H9 (cell line): Measurements from ENCODE around the gene CLMN. TPM values are rescaled to one million over a fixed set of nuclear protein-coding genes. Genes with fewer than 3 reads are reported as not detected.

Experiments used
- DNase-seq: peaks from one replicate; pipeline ENCODE4 v3.0.0-alpha.2; 2017
- H2AFZ ChIP-seq: one replicate; pipeline ENCODE4 v1.6.1; 2013; ENCODE audit warnings: mild to moderate bottlenecking, low read length, control low read depth, moderate library complexity
- H2AK5ac ChIP-seq: 2 replicates; pipeline ENCODE4 v1.6.1; 2013; ENCODE audit warnings: low read length, control low read depth, mixed read lengths; ENCODE audit not compliant: insufficient read length
- H2BK120ac ChIP-seq: one replicate; pipeline ENCODE4 v1.6.1; 2013; ENCODE audit warnings: low read depth, mild to moderate bottlenecking, low read length, control low read depth, inconsistent platforms; ENCODE audit not compliant: poor library complexity, severe bottlenecking
- H2BK12ac ChIP-seq: 2 replicates; pipeline ENCODE4 v1.6.1; 2013; ENCODE audit warnings: low read length, control low read depth, mixed read lengths, low read depth; ENCODE audit not compliant: insufficient read length
- H2BK15ac ChIP-seq: 2 replicates; pipeline ENCODE4 v1.6.1; 2013; ENCODE audit warnings: low read depth, low read length, control low read depth
- H2BK20ac ChIP-seq: one replicate; pipeline ENCODE4 v1.6.1; 2013; ENCODE audit warnings: low read depth, mild to moderate bottlenecking, low read length, control low read depth, inconsistent platforms; ENCODE audit not compliant: poor library complexity, severe bottlenecking
- H2BK5ac ChIP-seq: 2 replicates; pipeline ENCODE4 v1.6.1; 2013; ENCODE audit warnings: low read length, control low read depth, mixed read lengths; ENCODE audit not compliant: insufficient read length
- H3K14ac ChIP-seq: 2 replicates; pipeline ENCODE4 v1.6.1; 2013; ENCODE audit warnings: low read length, control low read depth; ENCODE audit not compliant: insufficient read depth
- H3K18ac ChIP-seq: 2 replicates; pipeline ENCODE4 v1.6.1; 2013; ENCODE audit warnings: low read depth, mild to moderate bottlenecking, mixed read lengths, low read length, control low read depth; ENCODE audit not compliant: insufficient read length
- H3K23ac ChIP-seq: 2 replicates; pipeline ENCODE4 v1.6.1; 2013; ENCODE audit warnings: low read length, control low read depth, mixed read lengths, low read depth; ENCODE audit not compliant: insufficient read length
- H3K23me2 ChIP-seq: 2 replicates; pipeline ENCODE4 v1.6.1; 2013; ENCODE audit warnings: low read depth, mild to moderate bottlenecking, mixed read lengths, low read length, control low read depth; ENCODE audit not compliant: insufficient read length, poor library complexity, severe bottlenecking
- H3K27ac ChIP-seq: 2 replicates; pipeline ENCODE4 v1.5.1; 2013; ENCODE audit warnings: low read length, control low read depth, mixed read lengths, low read depth; ENCODE audit not compliant: insufficient read length
- H3K27me3 ChIP-seq: 2 replicates; pipeline ENCODE4 v1.6.1; 2013; ENCODE audit warnings: low read length, control low read depth, inconsistent platforms; ENCODE audit not compliant: insufficient read depth
- H3K4ac ChIP-seq: 2 replicates; pipeline ENCODE4 v1.6.1; 2013; ENCODE audit warnings: low read depth, mild to moderate bottlenecking, control low read depth, inconsistent platforms, low read length, moderate library complexity
- H3K4me1 ChIP-seq: 2 replicates; pipeline ENCODE4 v1.6.1; 2013; ENCODE audit warnings: low read length, control low read depth, inconsistent platforms; ENCODE audit not compliant: insufficient read depth
- H3K4me2 ChIP-seq: 2 replicates; pipeline ENCODE4 v1.6.1; 2013; ENCODE audit warnings: low read length, control low read depth, mixed read lengths; ENCODE audit not compliant: insufficient read length, insufficient read depth
- H3K56ac ChIP-seq: 2 replicates; pipeline ENCODE4 v1.6.1; 2013; ENCODE audit warnings: low read depth, mild to moderate bottlenecking, mixed read lengths, low read length, control low read depth; ENCODE audit not compliant: insufficient read length
- H3K79me1 ChIP-seq: 2 replicates; pipeline ENCODE4 v1.6.1; 2013; ENCODE audit warnings: low read depth, mild to moderate bottlenecking, moderate library complexity, low read length, control low read depth, inconsistent platforms; ENCODE audit not compliant: insufficient read depth, poor library complexity, severe bottlenecking
- H3K79me2 ChIP-seq: 2 replicates; pipeline ENCODE4 v1.6.1; 2013; ENCODE audit warnings: low read length, control low read depth, inconsistent platforms; ENCODE audit not compliant: insufficient read depth
- H3K9ac ChIP-seq: 2 replicates; pipeline ENCODE4 v1.6.1; 2013; ENCODE audit warnings: low read length, control low read depth, mixed read lengths; ENCODE audit not compliant: insufficient read length; ENCODE audit errors: extremely low read depth
- H3K9me3 ChIP-seq: one replicate; pipeline ENCODE4 v1.6.1; 2013; ENCODE audit warnings: low read depth, low read length, inconsistent platforms; ENCODE audit not compliant: control insufficient read depth
- H3T11ph ChIP-seq: one replicate; pipeline ENCODE4 v1.6.1; 2013; ENCODE audit warnings: mild to moderate bottlenecking, low read length, control low read depth, inconsistent platforms
- H4K20me1 ChIP-seq: one replicate; pipeline ENCODE4 v1.6.1; 2013; ENCODE audit not compliant: control insufficient read depth, insufficient read length, insufficient read depth
- H4K5ac ChIP-seq: 2 replicates; pipeline ENCODE4 v1.6.1; 2013; ENCODE audit warnings: low read depth, mild to moderate bottlenecking, mixed read lengths, low read length, control low read depth; ENCODE audit not compliant: insufficient read length
- H4K8ac ChIP-seq: replicated peaks from 2 replicates; pipeline ENCODE4 v1.6.1; 2013; ENCODE audit warnings: low read length, control low read depth, mixed read lengths, low read depth; ENCODE audit not compliant: insufficient read length
- H4K91ac ChIP-seq: 2 replicates; pipeline ENCODE4 v1.6.1; 2013; ENCODE audit warnings: low read depth, mild to moderate bottlenecking, moderate library complexity, mixed read lengths, low read length, control low read depth; ENCODE audit not compliant: insufficient read length
- H3K27ac Mint-ChIP-seq, 3 experiments: 2 replicates in 2 of 3; 3 replicates in 1 of 3; pipeline ENCODE4 v1.8.0; 2020 to 2021; ENCODE audit warnings: mixed read lengths in 3 of 3, mild to moderate bottlenecking in 1 of 3, moderate library complexity in 1 of 3
- H3K27me3 Mint-ChIP-seq: 2 replicates; pipeline ENCODE4 v1.8.0; 2021; ENCODE audit warnings: low read depth, mild to moderate bottlenecking, moderate library complexity, mixed read lengths
- H3K36me3 Mint-ChIP-seq, 3 experiments: 2 replicates in 2 of 3; 3 replicates in 1 of 3; pipeline ENCODE4 v1.8.0; 2020 to 2021; ENCODE audit warnings: low read depth in 3 of 3, mixed read lengths in 3 of 3; ENCODE audit not compliant: insufficient read depth in 1 of 3
- H3K4me1 Mint-ChIP-seq, 2 experiments: 2 replicates each; pipeline ENCODE4 v1.8.0; 2020; ENCODE audit warnings: mixed read lengths in 2 of 2
- H3K4me3 Mint-ChIP-seq, 2 experiments: 2 replicates in 1 of 2; 3 replicates in 1 of 2; pipeline ENCODE4 v1.8.0; 2020 to 2021; ENCODE audit warnings: mild to moderate bottlenecking in 2 of 2, mixed read lengths in 2 of 2, moderate library complexity in 1 of 2
- H3K9me3 Mint-ChIP-seq, 2 experiments: 2 replicates in 1 of 2; 3 replicates in 1 of 2; pipeline ENCODE4 v1.8.0; 2020; ENCODE audit warnings: mild to moderate bottlenecking in 2 of 2, mixed read lengths in 2 of 2, moderate library complexity in 1 of 2
- WGBS: extraction: QIAGEN DNeasy Blood & Tissue Kit; methylation state at CpG from one replicate; pipeline ENCODE4 v1.1.7; 2013; ENCODE audit warnings: missing lambda C conversion rate, low lambda C conversion rate, mixed read lengths; ENCODE audit not compliant: insufficient read length; ENCODE audit errors: extremely low coverage; 5-methylcytosine and 5-hydroxymethylcytosine counted together
- total RNA-seq: library from RNA; stranded (reverse); gene quantifications from 2 replicates; pipeline ENCODE4 v1.2.1, GENCODE V29; 2021
- TF ChIP-seq, protein P1 (sequence below): fragments of 200-600 bp; sonication (generic); conservative IDR thresholded peaks from 3 replicates; pipeline ENCODE4 v1.8.0; 2021; ENCODE audit warnings: antibody characterized with exemption, mild to moderate bottlenecking

Gene CLMN
- total RNA-seq, 1 experiment from 2014 or later: 7.6 TPM

- no peak for DNase-seq
- H2AFZ ChIP-seq: no peak overlapping the region
- H3K9ac ChIP-seq: no peak overlapping the region
- H2BK12ac ChIP-seq: no peak overlapping the region
- H4K5ac ChIP-seq: no peak overlapping the region
- Mint-ChIP-seq H3K9me3 (no peaks in the 10 kb centered on the region), H3K27ac (no peak overlapping the region), H3K4me1 (peaks cover 0 to 2% of the 10 kb centered on the region in 2 experiments; a peak in 1 of 4 replicates), H3K36me3 (no peaks in the 10 kb centered on the region), H3K27me3 (peaks cover 22% of the 10 kb centered on the region), H3K4me3 (no peak overlapping the region)
- H3K9me3 ChIP-seq: no peaks in the 10 kb centered on the region
- H2BK5ac ChIP-seq: no peak overlapping the region
- WGBS: no CpG with 5 or more reads among the region's 8 CpGs
- H3K4me1 ChIP-seq: no peaks in the 10 kb centered on the region
- TF ChIP-seq, protein P1, sequence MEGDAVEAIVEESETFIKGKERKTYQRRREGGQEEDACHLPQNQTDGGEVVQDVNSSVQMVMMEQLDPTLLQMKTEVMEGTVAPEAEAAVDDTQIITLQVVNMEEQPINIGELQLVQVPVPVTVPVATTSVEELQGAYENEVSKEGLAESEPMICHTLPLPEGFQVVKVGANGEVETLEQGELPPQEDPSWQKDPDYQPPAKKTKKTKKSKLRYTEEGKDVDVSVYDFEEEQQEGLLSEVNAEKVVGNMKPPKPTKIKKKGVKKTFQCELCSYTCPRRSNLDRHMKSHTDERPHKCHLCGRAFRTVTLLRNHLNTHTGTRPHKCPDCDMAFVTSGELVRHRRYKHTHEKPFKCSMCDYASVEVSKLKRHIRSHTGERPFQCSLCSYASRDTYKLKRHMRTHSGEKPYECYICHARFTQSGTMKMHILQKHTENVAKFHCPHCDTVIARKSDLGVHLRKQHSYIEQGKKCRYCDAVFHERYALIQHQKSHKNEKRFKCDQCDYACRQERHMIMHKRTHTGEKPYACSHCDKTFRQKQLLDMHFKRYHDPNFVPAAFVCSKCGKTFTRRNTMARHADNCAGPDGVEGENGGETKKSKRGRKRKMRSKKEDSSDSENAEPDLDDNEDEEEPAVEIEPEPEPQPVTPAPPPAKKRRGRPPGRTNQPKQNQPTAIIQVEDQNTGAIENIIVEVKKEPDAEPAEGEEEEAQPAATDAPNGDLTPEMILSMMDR: no peak
- no peak overlapping the region for H3K14ac ChIP-seq
- H3K23me2 ChIP-seq: no peaks in the 10 kb centered on the region
- H2BK120ac ChIP-seq: no peak overlapping the region
- H3K4ac ChIP-seq: no peak overlapping the region
- H4K20me1 ChIP-seq: no peaks in the 10 kb centered on the region
- no peak overlapping the region for H3K27ac ChIP-seq
- H3K18ac ChIP-seq: no peak overlapping the region
- no peak overlapping the region for H3T11ph ChIP-seq
- no peak overlapping the region for H3K4me2 ChIP-seq
- no peaks in the 10 kb centered on the region for H3K79me2 ChIP-seq
- no peak overlapping the region for H4K91ac ChIP-seq
- no peak overlapping the region for H3K56ac ChIP-seq
- no peak overlapping the region for H2AK5ac ChIP-seq
- no peaks in the 10 kb centered on the region for H3K27me3 ChIP-seq
- H3K79me1 ChIP-seq: no peaks in the 10 kb centered on the region
- no peak overlapping the region for H4K8ac ChIP-seq
- no peak overlapping the region for H2BK20ac ChIP-seq
- no peak overlapping the region for H3K23ac ChIP-seq
- no peak overlapping the region for H2BK15ac ChIP-seq
Observed at GRCh38 chr14:95211721-95212504, 107.8 kb downstream of the CLMN start.
